Left renal cortex interstitium (tissue), 4 donors: ENCODE results near the gene ODAD2. TPM values are rescaled to one million over a fixed set of nuclear protein-coding genes. Genes with fewer than 3 reads are reported as not detected.

Experiments used
- DNase-seq, 4 donors: peaks; one replicate each; pipeline ENCODE4 v3.0.0-alpha.2; 2013; ENCODE audit warnings: low read depth in 4 of 4, low spot score in 2 of 4, missing footprints in 1 of 4
- polyA plus RNA-seq, 4 donors: library from polyadenylated mRNA; unstranded; fragments of 120-200 nt; gene quantifications; one replicate each; pipeline ENCODE4 v1.2.1, GENCODE V29; 2013; ENCODE audit not compliant: insufficient read length in 4 of 4

Gene ODAD2
- polyA plus RNA-seq, 4 donors: 0.96 to 1.2 (median 1.2) TPM

DNA sequence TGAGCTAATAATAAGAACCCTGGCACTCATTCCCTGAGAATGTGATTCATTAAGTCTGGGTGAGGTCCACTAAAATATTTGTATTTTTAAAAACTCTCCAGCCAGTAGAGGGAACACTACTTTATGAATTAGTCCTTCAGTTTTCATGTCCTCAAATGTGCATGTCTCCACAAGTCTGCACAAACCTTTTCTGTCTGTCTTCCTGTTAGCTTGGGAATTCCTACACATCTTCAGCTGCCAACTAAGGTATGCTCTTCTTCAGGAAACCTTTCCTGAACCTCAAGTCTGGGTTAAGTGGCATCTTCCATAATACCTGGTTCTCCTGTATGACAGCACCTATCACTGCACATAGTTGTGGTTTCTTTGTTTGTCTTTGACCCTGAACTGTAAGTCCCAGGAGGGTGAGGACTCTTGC is 133.7 kb downstream of the ODAD2 start:
- DNase-seq: no peak

DNA sequence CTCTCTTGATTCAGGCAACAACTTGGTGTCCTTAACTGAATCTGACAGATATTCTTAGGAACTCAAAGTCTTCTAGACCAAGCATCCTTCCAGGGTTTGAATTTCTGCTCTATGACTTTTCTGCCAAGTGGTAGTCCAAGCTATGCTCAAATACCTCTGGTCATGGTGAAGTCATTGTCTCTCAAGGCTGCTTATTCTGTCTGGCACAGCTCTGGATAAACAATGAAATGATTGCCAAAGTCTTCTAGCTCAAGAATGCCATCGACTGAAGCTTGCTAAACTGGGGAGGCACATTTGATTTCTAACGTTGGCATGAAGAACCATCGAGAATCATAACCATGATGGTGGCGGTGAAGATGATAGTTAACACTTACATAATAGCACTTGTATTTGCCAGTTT is 137.1 kb downstream of the ODAD2 start:
- no peak for DNase-seq

DNA sequence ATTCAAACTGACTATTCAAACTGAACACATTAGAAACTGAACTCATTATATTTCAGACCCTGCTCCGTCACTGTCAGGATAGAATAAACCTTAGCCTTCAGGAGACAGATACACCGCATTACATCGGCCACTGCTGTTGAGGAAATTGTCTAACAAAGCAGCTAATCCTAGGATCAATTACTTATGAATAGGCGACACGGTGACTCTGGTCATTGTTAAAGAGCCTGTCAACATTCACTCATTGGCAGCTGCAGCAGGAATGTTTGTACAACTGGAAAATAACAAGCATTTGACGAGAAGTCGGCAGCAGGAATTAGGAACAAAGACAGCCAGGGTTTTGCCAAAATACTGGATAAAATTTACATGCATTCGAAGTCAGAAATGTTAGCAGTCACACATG is 141.3 kb downstream of the ODAD2 start:
- no peak for DNase-seq

- DNase-seq: no peak
Observed at GRCh38 chr10:27844223-27844622, 154.7 kb downstream of the ODAD2 start.

GRCh38 chr10:27838901-27839300 is 160.0 kb downstream of the ODAD2 start:
- DNase-seq: no peak

GRCh38 chr10:27838361-27838760 is 160.5 kb downstream of the ODAD2 start:
- DNase-seq: no peak

DNA sequence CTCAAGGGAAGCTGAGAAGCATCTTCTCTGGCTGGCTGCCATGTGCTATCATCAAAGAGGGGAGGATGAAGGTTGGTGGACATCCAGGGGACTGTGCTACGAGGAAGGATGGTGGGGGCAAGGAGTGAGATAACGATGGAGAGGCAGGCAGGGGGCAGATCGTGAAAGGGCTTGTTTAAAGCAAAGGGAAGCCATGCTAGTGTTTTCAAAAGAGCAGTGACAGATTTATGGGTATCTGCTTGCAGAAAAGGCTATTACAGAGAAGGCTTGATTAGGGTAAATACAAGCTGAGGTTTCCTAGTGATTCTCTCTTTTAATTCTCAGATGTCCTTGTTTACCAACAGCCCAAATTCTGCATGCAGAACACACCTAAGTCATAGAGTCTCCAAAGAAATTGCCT is 164.4 kb downstream of the ODAD2 start:
- no peak for DNase-seq

DNA sequence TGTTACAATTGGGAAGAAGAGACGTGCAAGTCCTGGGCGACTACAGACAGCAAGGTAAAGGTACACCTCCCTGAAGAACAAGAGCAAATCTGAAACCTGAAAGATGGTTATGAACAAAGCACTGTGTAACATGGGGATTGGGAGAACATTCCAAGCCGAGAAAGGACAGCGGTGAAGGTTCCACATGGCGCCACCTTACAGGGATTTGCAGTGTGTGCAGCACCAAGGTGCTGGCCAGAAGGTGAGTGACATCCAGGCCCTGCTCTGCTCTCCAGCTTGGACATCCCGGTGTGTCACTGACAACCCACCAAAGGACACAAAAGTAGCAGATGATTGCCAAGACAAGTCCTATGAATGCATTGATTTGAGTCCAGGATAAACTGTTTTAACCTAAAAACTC is 165.1 kb downstream of the ODAD2 start:
- DNase-seq: no peak

- DNase-seq: no peak
Observed at GRCh38 chr10:27832826-27833225, 166.1 kb downstream of the ODAD2 start.

- DNase-seq: no peak
Observed at GRCh38 chr10:27826369-27826768, 172.5 kb downstream of the ODAD2 start.

DNA sequence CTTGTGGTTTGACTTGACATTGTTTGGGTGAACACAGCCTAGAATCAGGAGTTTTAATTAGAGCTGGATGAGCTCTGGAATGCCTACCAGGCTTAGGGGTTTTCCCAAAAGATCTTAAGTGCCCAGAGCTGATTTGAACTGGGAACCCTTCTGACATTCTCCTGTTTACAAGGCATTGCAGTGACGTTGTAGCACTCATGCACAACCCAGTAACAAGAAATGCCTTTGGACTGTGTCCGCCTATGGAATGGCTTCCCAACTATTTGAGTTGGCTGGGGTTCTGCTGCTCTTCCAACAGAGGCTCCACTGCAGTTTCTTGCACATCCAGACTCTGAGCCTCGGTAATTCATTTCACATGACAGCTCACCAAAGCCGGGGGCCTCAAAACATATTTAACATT is 176.6 kb downstream of the ODAD2 start:
- no peak for DNase-seq

DNA sequence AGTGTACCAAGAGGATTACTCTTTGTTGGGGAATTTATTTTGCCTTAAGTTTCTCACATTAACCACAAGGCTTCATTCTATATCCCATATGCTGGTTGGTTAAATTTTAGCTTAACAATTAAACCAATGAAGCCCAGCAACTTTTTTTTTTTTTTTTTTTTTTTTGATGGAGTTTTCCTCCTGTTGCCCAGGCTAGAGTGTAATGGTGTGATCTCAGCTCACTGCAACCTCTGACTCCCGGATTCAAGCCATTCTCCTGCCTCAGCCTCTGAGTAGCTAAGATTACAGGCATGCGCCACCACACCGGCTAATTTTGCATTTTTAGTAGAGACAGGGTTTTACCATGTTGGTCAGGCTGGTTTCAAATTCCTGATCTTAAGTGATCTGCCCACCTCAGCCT is 178.2 kb downstream of the ODAD2 start:
- no peak for DNase-seq

DNA sequence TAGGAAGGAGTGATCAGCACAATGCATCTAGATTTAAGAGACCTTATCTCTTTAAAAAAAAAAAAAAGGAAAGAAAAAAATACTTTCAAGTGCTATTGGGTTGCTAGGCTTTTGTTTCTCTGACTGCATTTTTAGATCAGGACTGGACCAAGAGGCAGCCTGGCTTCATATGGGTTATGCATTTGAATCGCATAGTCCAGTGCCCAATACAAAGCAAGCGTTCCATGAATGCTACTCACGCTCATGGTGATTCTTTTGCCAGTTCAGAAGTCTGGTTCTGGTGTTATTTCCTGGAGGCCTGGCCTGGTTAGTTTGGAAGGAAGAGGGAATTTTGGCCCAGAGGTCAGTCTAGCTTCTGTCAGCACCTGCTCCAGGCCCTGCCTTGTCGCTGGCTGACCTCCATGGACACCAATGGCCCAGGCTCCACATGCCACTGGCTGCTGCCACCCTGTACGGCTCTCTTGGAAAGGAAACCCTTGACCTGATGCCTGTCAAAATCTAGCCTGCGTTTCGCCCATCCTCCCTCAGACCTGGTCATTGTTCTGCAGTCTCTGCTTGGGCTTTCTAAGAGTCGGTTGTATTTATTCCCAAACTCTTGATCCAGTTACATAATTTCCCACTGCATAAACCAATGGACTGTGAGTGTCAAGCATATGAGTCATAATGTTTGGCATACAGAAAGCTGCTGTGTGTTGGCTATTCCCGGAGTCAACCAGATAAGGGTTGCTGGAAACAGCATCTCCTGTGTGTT is 178.9 kb downstream of the ODAD2 start:
- no peak for DNase-seq

GRCh38 chr10:27816320-27816719 is 182.6 kb downstream of the ODAD2 start:
- DNase-seq: no peak

DNA sequence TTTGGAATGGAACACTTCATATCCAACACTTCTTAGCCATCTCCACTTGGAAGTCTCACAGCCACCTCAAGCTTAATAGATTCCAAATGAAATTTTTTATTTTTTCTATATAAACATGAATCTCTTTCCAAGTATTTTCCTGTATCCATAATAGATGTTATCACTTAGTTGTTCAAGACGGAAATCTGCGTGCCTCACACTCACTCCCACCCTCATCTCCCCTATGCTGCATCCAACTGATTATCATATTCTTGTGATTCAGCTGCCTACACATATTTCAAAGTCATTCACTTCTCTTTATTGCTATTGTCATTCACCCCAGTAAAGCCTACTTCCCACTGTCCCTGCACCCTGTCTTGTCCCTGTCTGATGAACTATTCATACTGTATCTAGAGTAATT is 183.0 kb downstream of the ODAD2 start:
- DNase-seq: no peak

- DNase-seq: no peak
Observed at GRCh38 chr10:27815261-27815660, 183.6 kb downstream of the ODAD2 start.

DNA sequence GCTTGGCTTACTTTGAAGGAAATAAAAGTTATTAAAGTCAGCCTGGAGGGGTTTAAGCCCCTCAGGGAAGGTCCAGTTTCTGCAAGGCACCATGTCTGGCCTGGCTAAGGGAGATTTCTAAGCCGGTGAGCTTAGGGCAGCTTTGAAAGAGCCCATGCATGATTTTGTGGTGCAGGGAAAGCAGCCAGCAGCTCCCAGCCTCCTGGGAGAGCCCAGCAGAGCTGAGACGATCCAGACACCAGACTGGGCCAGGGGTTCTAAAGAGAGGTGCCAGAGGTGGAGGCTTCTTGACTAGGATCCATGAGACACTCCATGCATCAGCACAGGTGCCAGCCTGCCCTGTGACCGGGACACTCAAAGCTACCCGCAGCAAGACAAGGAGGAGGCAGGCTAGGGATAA is 193.7 kb downstream of the ODAD2 start:
- no peak for DNase-seq

- DNase-seq: no peak
Observed at GRCh38 chr10:27804136-27804535, 194.7 kb downstream of the ODAD2 start.

GRCh38 chr10:27801171-27801785 is 197.6 kb downstream of the ODAD2 start:
- no peak for DNase-seq

DNA sequence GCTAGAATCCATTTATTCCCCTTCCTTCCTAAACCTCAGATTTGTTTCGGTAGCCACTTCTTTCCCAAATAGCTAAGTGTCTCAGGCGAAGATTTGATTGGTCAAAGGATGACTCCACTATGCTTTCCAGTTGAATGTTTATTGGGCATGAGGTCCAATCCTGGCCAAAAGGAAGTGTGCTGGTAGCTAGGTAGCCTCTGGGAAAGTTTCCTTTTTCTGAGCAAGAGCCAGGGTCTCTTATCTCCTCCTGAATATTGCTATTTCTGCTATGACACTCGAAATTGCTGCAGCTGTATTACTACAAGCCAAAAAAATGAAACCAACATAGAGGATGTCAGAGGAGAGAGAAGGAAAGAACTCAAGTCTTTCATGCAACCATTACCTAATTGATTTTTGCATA is 199.8 kb downstream of the ODAD2 start:
- no peak for DNase-seq

- no peak for DNase-seq
Observed at GRCh38 chr10:27794157-27794556, 204.7 kb downstream of the ODAD2 start.

DNA sequence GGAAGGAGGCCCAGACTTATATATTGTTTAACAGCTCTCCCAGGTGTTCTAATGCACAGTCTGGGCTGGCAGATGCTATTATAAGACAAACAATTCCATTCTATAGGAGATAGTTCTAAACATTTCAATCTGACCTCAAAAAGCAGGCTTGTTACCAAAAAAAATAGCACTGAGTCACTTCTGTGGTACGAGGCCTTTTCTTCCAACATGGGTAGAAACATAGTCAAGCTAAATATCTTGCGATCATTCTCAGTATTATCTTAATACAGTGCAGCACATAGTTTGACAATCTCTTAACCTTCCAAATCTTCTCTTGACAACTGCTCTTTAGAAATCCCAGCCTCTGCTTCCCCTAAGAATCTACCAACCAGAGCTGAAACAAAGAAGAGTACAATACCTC is 206.7 kb downstream of the ODAD2 start:
- no peak for DNase-seq

- no peak for DNase-seq
Observed at GRCh38 chr10:27784272-27784671, 214.6 kb downstream of the ODAD2 start.
